Activated T-cell treated with anti-CD3 and anti-CD28 coated beads for 4 hours (primary cell): ENCODE results near the gene CCSAP.
"Not testable (repeated sequence)": the region's sequence is repeated elsewhere in the genome, so short reads cannot be mapped to it uniquely, and the experiment has no call there.

Experiments used
- DNase-seq: peaks from one replicate; pipeline ENCODE4 v3.0.0-alpha.2; 2020

Gene CCSAP

DNA sequence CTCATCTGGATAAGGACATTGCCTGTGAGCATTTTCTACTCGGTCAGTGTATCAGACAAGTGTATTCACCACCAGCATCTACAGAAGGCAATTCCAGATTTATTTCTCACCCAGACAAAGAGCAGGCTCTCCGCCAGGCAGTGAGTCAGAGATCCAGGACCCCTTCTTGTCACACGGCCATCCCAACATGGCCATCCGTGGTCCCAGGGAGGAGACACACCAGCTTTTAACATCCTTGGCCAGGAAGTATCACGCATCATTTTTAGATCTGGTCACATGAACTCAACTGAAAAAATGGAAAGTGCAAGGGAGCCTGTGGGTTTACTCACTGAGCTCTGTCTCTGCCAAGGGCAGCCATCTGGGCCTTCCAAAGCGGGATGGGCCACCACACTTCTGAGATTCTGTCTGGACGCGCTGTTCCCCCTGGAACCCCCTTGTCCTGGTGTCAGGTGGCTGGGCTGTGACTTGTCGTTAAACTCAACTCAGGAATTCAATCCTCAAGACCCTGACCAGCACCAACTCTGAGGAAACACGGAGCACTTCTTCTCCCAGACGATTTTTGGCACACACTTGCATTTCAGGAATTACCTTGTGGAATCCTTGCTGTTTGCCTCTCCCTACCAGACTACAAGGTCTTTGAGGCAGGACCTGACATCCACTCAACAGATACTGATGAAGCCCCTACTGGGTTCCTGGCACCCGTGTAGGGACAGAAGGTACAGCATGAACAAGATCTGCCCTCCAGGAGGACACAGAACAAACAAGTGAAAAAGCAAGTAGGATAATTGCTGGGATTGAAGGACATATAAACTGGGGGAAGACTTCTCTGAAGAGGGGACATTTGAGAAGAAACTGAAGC, 21.6 kb upstream of the CCSAP start:
- no peak for DNase-seq

DNA sequence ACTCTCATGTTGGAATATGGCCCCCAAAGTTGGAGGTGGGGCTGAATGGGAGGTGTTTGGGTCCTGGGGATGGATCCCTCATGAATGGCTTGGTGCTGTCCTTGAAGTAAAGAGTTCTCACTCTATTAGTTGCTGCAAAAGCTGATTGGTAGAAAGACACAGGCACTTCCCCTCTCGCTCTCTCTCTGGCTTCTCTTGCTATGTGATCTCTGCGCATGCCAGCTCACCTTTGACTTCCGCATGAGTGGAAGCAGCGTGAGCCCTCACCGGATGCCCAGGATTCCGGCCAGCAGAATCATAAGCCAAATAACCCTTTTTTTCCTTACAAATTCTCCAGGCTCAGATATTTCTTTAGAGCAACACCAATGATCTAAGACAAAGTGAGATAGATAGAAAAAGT, 20.9 kb upstream of the CCSAP start:
- DNase-seq = no peak

- no peak for DNase-seq
These were observed 17.6 kb upstream of the CCSAP start for GRCh38 chr1:229360420-229360819.

DNA sequence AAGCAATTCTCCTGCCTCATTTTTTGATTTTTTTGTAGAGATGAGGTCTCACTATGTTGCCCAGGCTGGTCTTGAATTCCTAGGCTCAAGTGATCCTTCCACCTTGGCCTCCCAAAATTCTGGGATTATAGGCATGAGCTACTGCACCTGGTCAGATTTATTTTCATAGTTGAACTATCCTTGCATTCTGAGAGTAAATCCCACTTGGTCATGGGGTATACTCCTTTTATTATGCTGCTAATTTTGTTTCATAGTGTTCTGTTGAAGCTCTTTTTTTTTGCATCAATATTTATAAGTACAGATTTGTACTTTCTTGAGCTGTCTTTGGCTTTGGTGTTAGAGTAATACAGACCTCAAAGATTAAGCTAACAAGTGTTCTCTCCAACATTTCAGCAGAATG, 12.8 kb upstream of the CCSAP start:
- DNase-seq = no peak

DNA sequence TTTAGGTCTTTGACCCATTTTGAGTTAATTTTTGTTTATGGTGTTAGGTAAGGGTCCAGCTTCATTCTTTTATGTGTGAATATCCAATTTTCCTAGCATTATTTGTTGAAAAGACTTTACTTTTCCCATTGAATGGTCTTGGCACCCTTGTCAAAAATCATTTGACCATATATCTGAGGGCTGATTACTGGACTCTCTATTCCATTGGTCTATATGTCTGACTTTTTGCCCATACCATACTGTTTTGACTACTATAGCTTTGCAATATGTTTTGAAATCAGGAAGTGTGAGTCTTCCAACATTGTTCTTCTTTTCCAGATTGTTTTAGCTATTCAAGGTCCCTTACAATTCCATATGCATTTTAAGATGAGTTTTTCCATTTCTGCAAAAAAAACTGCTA, 11.4 kb upstream of the CCSAP start:
- DNase-seq = no peak

GRCh38 chr1:229352975-229353374, 10.1 kb upstream of the CCSAP start:
- DNase-seq = no peak

- no peak for DNase-seq
These were observed 6.9 kb upstream of the CCSAP start for GRCh38 chr1:229349463-229350385.

DNA sequence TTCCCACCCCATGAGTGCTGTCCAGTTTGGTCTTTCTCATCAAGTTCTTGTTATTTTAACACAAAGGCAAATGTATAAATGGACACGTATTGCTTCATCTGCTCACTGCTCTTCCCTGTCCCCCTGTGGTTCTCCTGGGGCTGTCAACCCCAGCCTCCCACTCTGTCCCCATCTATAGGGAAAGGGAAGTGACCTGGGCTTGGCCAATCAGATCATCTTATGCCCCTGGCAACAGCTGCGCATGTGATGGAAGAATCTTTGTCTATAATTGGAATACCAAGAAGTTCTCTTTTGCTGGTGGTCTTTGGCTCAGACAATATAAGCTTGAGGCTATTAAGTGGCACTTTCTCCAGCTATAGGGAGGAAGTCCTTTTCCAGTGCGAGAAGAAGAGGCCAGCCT, 4.7 kb upstream of the CCSAP start:
- DNase-seq = no peak

DNA sequence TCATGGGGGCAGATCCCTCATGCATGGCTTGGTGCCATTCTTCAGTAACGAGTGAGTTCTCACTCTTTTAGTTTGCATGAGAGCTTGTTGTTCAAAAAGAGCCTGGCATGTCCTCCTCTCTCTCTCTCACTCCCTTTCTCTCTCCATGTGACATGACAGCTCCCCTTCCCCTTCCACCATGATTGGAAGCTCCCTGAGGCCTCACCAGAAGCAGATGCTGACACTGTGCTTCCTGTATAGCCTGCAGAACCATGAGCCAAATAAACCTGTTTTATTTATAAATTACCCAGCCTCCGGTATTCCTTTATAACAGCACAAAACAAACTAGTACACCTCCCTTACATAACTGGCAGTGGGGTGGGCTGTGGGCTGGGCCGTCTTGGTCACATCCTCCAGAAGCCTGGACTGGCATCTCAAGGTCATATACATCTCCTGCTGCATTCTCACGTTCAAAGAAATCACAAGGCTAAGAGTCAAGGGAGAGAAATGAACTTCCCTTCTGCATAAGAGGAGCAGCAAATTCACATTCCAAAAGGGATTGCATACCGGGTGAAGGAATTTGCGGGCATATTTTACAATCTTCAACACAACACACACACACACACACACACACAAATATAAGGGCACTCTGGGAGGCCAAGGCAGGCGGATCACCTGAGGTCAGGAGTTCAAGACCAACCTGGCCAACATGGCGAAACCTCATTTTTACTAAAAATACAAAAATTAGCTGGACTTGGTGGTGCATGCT, 2.3 kb upstream of the CCSAP start:
- no peak for DNase-seq

DNA sequence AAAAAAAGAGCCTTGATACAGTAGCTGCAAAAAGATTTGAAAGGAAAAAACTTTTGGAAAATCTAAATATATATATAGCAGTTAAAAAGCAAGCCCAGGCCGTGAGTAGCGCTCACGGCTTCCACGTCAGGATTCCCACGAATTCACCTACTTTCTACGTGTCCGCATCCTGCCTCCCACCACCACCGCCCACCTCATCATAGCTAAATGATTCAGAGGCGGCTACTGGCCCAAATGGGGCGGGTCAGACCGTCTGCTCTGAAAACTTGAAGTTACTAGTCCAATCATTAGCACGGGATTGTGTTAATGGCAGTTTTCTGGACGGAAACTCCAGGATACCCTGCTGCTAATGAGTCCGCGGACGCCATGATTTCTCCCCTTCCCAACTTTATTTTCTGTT, 1.3 kb upstream of the CCSAP start:
- DNase-seq = no peak

DNA sequence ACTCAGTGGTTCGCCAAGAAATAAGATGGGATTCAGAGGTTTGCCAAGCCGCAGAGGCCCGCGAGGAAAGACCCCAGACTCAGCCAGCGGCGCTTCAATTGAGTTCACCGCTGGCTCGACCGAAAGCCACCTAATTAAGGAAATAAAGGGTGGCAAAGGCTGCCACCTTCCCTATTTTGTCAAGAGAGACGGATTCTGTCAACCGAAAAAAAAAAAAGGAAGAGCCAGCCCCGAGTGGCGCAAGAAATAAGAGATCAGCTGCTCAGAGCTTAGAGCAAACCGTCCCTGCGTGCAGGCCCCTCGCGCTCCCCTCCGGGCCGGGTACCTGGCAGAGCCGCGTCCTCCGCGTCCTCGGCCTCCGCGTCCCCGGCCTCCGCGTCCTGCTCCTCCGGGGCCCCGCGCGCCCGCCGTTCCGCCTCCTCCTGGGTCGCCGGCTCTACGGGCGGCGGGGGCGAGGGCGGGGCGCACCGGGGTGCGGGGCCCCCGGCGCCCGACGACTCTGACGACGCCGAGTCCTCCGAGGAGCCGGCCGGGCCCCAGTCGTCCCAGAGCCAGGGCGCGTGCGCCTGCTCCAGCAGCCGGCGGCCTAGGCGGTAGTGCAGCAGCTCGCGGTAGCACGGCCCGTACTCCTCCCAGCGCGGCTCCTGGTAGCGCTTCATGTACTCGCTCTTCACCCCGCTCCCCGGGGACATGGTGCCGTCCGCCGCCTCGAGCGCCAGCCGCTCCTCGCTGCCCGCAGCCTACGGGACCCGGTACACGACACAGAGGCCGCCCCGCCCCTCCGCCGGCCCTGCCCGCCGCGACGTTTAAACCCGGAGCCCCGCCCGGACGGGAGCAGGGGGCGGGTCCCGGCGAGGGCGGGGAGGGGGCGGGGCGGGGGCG, 832 bp downstream of the CCSAP start:
- DNase-seq = peak; percentile 64

DNA sequence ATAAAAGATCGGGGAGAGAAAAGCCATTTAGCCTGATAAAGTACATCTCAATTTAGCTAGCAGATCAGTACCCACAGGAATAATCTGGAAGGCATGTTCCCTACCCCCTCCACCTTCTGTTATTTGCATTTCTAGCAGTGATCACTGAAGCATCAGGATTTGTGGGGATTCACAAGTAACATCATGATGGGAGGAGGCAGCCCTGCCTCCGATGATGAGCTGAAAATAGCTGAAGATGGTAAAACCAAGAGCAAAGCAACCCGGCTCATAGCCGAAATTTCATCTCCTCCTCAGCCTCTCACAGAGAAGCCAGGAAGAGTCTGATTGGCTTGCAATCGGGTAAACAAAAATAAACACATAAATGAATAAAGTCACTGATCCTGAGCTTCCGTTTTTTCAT, 2.4 kb downstream of the CCSAP start:
- no peak for DNase-seq

- no peak for DNase-seq
These were observed 3.3 kb downstream of the CCSAP start for GRCh38 chr1:229339520-229339919.

- DNase-seq = no peak
These were observed 3.8 kb downstream of the CCSAP start for GRCh38 chr1:229339086-229339485.

GRCh38 chr1:229336345-229336744, 6.5 kb downstream of the CCSAP start:
- DNase-seq = no peak

GRCh38 chr1:229334716-229335115, 8.1 kb downstream of the CCSAP start:
- DNase-seq = no peak

GRCh38 chr1:229334269-229334668, 8.6 kb downstream of the CCSAP start:
- DNase-seq = no peak

DNA sequence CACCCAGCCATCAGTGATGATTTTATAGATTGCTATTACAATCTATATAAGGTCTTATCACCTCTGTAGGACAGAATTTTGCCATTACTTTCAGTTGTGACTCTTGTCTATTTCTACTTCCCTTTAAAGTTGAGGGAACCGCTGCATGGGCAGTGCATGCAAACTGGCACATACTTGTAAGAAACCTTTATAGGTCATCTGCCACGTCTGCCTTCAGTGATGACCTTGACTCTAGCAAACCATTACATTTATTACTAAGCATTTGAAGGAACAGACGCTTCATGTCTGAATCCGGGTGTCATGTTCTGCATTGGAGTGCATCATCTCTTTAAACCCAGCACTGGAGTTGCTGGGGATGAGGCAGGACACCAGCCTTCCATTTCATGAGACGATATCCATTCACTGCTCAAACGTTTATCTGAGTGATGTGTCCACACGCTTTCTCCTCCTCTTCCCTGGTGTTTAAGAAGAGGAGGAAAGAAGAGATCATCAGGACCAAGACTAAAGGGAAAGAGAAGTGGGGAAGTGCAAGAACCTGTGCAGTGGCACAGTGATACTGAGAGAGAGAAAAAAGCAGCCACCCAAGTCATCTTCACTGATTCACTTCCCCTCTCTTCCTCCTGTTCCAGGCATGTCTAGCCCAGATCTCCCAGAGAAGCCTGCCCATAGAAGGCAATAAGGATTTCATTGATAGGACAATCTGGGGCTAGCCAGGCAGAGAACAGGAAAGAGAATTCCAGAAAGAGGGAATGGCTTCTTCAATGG, 14.1 kb downstream of the CCSAP start:
- no peak for DNase-seq

DNA sequence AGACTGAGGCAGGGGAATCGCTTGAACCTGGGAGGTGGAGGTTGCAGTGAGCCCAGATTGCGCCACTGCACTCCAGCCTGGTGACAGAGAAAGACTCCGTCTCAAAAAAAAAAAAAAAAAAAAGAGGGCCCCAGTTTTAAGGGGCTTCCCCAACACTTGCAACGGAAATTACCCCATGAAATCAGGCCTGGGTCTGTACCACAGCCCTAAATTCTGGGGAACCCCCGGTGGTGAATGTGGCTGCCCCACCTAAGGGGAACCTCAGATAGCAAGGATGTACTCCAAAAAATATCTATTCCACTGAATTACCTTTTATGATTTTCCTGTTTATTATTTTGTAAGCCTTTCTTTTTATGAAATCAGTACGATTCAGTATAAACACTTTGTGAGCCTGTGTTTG, 15.1 kb downstream of the CCSAP start:
- not testable (repeated sequence) for DNase-seq

DNA sequence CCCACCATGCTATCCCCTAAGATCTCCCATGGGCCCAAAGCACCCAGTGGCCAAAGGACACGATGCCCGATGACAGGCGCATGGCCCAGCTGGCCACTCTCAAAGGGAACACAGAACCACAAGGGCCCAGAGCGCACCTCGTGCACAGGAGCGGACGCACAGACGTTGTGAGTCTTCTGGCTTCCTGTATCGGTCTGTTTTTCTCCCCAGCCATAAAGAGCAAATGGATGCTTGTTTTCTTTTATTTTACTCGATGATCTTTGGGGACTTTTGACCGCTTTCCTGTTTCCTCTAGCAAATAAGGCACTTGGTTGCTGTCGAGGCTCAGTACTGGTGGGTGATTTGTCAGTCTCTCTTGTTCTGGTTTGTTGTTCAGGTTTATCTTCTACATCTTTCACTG, 16.2 kb downstream of the CCSAP start:
- no peak for DNase-seq

DNA sequence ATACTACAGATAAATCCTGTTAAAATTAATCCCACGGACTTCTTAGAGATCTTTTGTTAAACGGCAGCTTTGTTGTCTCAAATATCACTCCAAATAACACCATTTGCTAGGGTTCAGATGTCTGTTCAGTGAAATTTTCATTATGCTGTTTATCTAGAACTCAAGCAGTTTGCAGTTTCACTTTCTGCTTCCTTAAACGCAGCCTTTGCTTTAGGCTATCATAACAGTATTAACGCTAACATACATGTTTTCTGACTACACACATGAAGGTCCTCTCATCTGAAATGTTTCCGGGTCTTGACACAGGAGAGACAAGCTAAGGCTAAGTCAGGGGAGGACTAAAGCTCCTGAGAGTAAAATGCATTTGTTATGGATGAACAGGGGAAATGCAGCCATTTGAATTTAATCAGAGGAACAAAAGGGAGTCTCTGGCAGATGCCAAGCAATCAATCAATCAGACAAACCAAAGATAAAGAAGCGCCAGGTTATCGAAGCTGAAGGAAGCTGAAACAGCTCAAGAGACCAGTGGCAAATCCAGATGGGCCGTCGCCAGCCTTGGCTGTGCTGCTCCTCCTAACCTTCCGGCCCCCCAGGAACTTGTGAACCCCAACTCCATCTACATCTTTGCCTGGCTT, 16.9 kb downstream of the CCSAP start:
- no peak for DNase-seq
